Keratinocyte (primary cell): ENCODE results near the gene TAOK1.

Source experiments
- CTCF ChIP-seq, 3 experiments: IDR thresholded peaks in 1 of 3; conservative IDR thresholded peaks in 1 of 3; optimal IDR thresholded peaks in 1 of 3; 2 replicates in 2 of 3; 3 replicates in 1 of 3; pipeline versions ENCODE3 to v1.5.1; 2011; ENCODE audit warnings: low read length in 3 of 3, mild to moderate bottlenecking in 3 of 3, moderate library complexity in 2 of 3, control low read depth in 1 of 3, inconsistent platforms in 1 of 3; ENCODE audit not compliant: insufficient read depth in 2 of 3; ENCODE audit errors: extremely low read depth in 1 of 3
- EZH2 ChIP-seq: IDR thresholded peaks from one replicate; pipeline ENCODE4 v1.6.1; 2012; ENCODE audit warnings: inconsistent platforms, mild to moderate bottlenecking, low read length, moderate library complexity

GRCh38 chr17:29567304-29567553 lies 177.1 kb downstream of the TAOK1 start:
- no peak for TF ChIP-seq CTCF (optimal IDR thresholded peaks at IDR 0.05 in 1 of 3, IDR thresholded peaks at IDR 0.05 in 1 of 3, conservative IDR thresholded peaks at IDR 0.05 in 1 of 3; ENCODE audit: extremely low read depth in 1 of 3, insufficient read depth in 2 of 3, low read length in 3 of 3)
- TF ChIP-seq EZH2: no peak
